Gastrocnemius medialis (tissue), 4 donors: Measurements from ENCODE around the gene TPT1.

Experiments
- CTCF ChIP-seq, 5 experiments: fragments of 450-650 bp in 3 of 5; fragments of 200-600 bp in 2 of 5; sonication (generic) in 2 of 5; IDR thresholded peaks in 4 of 5; conservative IDR thresholded peaks in 1 of 5; 1 replicate in 4 of 5; 2 replicates in 1 of 5; pipeline ENCODE4 v1.5.1; 2016 to 2019; ENCODE audit warnings: antibody characterized with exemption in 5 of 5, mild to moderate bottlenecking in 3 of 5, moderate library complexity in 3 of 5
- POLR2A ChIP-seq, 2 donors: fragments of 450-650 bp; IDR thresholded peaks; one replicate each; pipeline ENCODE4 v1.6.1; 2017; ENCODE audit warnings: antibody characterized with exemption in 2 of 2, mild to moderate bottlenecking in 2 of 2, moderate library complexity in 2 of 2

- TF ChIP-seq CTCF (IDR thresholded peaks at IDR 0.05 in 4 of 5, conservative IDR thresholded peaks at IDR 0.05 in 1 of 5), result no peak
- no peak for TF ChIP-seq POLR2A (IDR thresholded peaks at IDR 0.05)
These were observed 8.8 kb downstream of the TPT1 start for GRCh38 chr13:45332036-45332830.
